AG09319 (cell line): ENCODE data around the gene ZRANB3.
"Not testable (repeated sequence)": the region's sequence is repeated elsewhere in the genome, so short reads cannot be mapped to it uniquely, and the experiment has no call there.

ENCODE experiments used
- DNase-seq: peaks from one replicate; pipeline ENCODE4 v3.0.0-alpha.2; 2010; ENCODE audit warnings: low read depth; ENCODE audit errors: extremely low read depth
- TF ChIP-seq, protein P1 (sequence below): IDR thresholded peaks from 2 replicates; pipeline ENCODE4 v1.5.1; 2011; ENCODE audit warnings: low read depth, mild to moderate bottlenecking, inconsistent platforms, low read length, moderate library complexity

The ZRANB3 gene

DNA sequence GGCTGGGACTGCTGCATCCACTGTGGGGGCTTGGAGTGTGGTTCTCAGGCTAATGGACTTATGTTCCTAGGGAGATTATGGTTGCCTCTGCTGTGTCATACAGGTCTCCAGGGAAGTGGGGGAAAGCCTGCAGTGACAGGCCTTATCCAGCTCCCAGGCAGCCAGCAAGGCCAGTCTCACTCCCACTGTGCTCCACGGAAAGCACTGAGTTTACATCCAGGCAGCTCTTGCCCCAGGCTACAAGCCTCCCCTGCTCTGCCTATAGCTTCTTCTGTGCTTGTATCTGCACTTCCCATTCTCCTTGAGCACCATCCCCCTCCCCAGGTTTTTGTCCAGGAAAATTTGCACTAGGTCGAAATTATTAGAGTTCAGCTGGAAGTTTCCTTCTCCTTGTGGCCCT, 231.9 kb downstream of the ZRANB3 start:
- TF ChIP-seq, protein P1, sequence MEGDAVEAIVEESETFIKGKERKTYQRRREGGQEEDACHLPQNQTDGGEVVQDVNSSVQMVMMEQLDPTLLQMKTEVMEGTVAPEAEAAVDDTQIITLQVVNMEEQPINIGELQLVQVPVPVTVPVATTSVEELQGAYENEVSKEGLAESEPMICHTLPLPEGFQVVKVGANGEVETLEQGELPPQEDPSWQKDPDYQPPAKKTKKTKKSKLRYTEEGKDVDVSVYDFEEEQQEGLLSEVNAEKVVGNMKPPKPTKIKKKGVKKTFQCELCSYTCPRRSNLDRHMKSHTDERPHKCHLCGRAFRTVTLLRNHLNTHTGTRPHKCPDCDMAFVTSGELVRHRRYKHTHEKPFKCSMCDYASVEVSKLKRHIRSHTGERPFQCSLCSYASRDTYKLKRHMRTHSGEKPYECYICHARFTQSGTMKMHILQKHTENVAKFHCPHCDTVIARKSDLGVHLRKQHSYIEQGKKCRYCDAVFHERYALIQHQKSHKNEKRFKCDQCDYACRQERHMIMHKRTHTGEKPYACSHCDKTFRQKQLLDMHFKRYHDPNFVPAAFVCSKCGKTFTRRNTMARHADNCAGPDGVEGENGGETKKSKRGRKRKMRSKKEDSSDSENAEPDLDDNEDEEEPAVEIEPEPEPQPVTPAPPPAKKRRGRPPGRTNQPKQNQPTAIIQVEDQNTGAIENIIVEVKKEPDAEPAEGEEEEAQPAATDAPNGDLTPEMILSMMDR = no peak
- no peak for DNase-seq

DNA sequence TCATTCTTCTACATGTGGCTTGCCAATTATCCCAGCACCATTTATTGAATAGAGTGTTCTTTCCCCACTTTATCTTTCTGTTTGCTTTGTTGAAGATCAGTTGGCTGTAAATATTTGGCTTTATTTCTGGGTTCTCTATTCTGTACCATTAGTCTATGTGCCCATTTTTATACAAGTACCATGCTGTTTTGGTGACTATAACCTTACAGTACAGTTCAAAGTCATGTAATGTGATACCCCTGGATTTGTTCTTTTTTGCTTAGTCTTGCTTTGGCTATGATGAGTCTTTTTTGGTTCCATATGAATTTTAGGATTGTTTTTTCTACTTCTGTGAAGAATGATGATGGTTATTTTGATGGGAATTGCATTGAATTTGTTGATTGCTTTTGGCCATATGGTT, 243.9 kb downstream of the ZRANB3 start:
- not testable (repeated sequence) for DNase-seq

DNA sequence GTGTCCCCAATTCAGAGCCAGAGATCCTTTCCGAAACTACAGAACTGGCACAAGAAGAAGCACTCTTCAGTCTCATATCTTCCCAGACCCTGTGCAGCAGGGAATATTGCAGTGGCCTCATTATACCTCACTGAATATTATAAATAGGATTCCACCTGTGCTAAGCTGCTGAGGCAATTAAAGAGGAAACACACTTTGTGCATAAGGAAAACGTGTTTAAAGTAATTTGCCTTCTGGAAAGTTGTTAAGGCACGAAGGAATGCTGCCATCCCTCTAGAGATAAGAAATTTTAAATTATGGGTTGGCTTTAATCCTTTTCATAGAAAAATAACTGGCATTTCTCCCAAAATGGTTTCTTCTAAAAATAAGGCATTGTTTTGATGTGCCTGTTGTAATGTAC, 245.6 kb downstream of the ZRANB3 start:
- DNase-seq = no peak
- TF ChIP-seq, protein P1 = no peak

DNA sequence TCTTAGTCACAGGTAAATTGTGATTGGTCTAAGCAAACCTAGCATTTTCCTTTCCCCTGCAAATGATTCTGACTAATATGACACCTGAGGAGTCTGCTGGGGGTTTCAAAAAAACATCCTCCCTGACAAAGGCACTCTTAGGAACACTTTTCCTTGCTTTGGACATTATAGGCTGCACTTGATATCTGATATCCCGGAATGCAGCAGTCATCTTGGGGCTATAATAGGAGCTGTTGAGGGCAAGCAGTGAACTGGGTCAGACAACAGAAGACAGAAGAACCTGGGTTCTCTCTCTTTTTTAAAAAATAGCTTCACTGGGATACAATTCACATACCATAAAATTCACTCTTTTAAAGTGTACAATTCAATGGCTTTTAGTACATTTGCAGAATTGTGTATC, 249.6 kb downstream of the ZRANB3 start:
- no peak for DNase-seq

DNA sequence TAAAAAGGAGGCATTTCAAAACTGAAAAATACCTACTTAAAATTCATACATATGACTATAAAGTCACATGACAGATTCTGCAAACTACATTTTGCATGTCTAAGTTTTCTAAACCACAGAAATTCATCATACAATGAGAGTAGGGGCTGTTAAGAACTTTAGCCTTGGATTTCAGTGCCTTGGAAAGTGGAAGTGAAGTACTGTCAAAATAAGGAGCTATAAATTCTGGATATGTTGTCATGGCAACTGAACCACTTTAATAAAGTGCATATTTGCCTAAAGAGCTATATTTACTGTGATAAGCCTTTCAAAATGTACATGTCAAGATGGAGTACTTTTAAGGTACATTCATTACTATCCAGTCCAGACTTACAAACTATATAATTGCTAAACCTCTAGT, 251.8 kb downstream of the ZRANB3 start:
- TF ChIP-seq, protein P1 = no peak
- no peak for DNase-seq

More for the DNA sequence above, 249.6 kb downstream of the ZRANB3 start:
- TF ChIP-seq, protein P1 = no peak

DNA sequence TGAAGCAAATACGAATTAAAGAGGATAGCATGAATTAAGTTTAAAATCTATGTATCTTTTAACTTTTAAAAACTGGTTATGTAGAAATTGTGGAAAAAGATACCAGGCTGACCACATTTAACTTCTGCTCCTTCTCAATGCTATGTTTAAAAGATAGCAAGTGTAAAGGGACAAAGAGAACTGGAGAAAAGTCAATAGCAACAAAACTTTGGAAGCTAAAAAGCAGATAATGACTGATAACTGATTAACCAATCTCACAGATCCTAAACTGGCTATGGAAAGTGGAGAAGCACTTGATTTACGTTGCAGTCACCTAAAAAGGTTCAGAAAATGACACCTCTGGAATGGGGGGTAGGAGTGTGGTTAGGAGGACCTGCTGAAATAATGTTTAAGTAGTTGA, 254.5 kb downstream of the ZRANB3 start:
- no peak for DNase-seq
- TF ChIP-seq, protein P1 = no peak

DNA sequence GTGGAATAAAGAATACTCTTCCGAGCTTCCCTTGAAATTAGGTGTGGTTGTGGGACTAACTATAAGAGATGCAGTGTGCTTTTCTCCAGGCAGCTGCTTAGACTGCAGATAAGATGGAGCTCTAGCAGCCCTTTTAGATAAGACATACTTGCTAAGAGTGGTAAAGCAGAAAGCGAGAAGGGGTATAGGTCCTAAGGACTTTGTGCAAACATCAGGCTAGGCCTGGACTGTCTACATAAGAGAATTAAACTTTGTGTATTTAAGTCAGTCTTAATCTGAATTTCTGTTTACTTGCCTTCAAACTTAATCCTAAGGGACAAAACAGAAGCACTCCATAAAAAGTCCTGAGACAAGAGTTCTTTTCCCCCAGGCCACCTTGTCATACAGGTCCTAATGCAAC, 260.0 kb downstream of the ZRANB3 start:
- DNase-seq = no peak
- TF ChIP-seq, protein P1 = no peak

DNA sequence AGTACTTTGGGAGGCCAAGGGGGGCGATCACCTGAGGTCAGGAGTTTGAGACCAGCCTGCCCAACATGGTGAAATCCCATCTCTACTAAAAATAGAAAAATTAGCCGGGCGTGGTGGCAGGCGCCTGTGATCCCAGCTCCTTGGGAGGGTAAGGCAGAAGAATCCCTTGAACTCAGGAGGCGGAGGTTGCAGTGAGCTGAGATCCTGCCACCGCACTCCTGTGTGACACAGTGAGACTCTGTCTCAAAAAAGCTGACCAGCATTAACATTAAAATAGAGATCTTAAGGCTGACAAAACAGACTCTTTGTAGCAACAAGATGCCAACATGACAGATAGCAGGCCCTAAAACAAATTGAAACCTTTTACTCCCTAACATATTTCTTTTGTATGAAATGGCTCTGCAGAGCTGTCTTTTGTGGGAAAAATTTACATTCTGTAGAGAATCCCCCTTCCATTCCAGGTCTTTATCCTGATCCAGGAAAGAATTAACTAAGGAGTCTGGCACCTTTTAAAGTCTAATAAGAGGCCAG, 265.0 kb downstream of the ZRANB3 start:
- TF ChIP-seq, protein P1 = no peak
- no peak for DNase-seq
